Hematopoietic multipotent progenitor cell (in vitro differentiated cells): ENCODE results near the gene ADGRV1. TPM values are rescaled to one million over a fixed set of nuclear protein-coding genes. Genes with fewer than 3 reads are reported as not detected.
A peak's percentile ranks its signal among the peaks of the same experiment; 100 is the strongest.
"Not testable (repeated sequence)": the region's sequence is repeated elsewhere in the genome, so short reads cannot be mapped to it uniquely, and the experiment has no call there.

Source experiments
- DNase-seq, 3 donors: peaks; one replicate each; pipeline ENCODE4 v3.0.0-alpha.2; 2011 to 2015; ENCODE audit warnings: low read depth in 2 of 3, low spot score in 2 of 3
- total RNA-seq: library from RNA; depleted of rRNA; stranded (reverse); fragments of >200 nt; gene quantifications from one replicate; pipeline ENCODE4 v1.2.3, GENCODE V29; 2012

Gene ADGRV1
- total RNA-seq, 1 donor, result 0.27 TPM

DNA sequence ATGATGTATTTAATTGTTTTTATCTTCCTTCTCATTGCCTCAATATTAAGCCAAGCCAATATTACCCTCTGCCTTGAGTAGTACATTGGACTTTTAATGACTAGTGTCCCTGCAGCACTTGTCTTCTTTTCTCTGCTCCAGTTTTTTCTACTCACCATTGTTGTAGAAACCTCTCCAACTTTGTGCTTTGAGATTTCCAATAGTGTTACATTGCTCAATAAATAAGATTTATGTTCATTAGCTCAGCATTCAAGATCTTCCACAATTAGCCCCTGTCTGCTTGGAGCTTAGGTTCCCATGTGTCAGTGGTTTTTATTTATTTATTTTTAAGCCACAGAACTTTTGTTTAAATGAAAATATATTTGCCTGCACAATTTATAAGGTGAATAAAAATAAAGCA lies 145.3 kb downstream of the ADGRV1 start:
- no peak for DNase-seq

DNA sequence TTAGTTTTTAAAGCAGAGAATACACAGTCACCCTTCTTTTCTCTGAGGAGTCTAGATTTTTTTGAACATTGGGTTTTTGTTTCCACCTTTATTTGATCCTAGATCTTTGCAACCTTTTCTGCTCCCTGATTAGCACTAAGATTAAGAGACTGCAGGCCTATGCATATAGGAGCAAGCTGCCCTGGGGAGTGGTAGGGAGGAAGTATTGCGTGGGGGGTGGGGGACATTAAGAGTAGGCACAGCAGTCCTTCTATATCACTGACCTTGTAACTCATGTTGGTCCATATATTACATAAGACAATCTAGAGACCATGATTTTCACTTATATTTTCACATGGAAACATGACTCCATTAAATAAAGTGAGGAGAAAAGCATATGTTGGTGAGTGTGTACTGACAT lies 149.1 kb downstream of the ADGRV1 start:
- DNase-seq, result no peak

DNA sequence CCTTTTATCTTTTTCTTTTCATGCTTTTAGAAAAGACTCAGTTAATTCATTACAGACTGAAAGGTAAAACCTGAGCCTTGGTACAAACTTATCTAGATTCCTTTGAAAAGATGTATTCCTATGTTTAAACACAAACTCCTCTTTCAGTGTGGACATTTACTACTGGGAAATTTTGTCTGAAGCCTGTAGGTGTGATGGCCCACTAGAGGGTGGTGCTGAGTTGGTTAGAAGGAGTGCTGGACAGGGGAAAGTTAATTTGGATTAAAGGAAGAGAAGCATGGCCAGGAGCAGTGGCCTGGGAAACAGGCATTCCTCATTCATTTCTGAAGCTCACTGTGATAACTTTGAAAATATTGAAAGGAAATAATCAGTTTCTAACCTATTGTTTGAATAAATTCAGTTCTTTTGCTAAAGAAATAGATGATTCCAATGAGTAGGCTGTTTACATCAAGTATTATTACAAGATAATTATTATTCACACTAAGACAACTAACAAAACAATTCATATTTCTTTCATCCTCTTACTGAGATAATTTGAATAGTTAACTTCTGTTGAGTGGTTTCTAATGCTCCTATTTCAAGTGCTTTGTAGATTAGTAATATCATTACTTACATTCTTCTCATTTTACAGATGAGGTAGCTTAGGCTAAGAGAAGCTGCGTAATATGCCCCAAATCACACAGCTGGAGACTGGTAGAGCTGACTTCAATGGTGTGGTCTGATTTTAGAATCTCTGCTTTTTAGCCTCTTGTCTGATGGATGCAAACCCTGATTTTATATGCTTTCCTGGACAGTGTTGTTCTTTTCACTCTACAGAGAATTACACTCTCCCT lies 150.9 kb downstream of the ADGRV1 start:
- DNase-seq, result peak in 2 of 3 donors; percentile 15 to 48

DNA sequence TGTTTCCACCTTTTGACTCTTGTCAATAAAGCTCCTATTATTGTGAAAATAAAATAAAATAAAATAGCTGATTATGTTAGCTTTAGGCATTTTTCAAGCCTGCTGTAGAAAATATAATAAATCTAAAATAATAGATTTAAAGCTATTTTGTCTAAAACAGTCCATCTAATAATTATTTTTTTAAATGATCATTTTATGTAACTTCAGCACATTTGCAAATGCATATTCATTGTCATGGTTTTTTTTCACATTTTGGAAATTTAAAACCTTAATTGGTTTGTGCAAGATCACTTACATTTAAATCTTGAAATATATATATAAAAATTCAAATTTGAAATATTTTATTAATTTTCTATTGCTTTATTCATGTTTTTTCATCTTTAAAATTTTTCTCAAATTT lies 159.8 kb downstream of the ADGRV1 start:
- no peak for DNase-seq

DNA sequence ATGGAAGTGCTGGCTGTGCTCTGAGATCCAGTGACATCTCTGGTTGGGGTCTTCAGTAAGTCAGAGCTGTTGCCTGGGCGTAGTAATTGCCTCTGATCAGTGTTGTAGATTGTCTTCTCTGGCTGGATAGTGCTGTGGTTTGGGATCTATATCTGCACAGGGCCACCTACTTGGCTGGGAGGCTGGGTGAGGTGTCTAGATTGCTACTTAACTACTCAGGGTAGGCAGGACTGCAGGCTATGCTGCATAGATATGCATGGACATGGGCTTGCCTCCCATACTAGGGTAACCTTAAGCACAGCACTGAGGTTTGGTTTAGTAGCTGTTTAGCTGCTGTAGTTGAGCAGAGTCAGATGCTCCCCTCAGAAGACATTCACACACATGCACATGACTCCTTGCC lies 181.0 kb downstream of the ADGRV1 start:
- no peak for DNase-seq

DNA sequence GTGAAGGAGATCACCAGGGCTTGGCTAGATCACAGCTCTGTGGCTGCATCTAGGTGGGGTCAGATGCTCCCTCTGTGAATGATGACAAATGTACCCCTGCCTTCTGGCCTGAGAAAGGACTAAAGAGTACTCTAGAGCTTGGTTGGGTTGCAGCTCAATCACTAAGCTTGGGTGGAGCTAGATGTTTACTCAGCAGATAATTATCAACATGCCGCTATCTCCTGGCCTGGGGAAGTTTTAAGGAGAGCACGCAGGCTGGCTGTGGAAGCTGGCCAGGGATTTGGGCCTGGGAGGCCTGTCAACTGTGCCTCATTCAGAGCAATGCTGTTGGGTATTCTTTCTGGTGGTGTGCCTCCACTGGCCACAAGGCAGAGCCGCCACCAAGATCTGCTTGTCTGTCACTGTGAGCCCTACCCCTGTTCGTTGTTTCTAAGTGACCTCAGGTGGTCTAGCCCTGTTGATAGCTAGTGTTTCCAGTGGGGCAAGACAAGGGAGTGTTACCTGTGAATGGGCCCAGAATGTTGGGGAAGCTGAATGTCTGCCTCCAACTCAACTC lies 181.7 kb downstream of the ADGRV1 start:
- DNase-seq, result no peak

DNA sequence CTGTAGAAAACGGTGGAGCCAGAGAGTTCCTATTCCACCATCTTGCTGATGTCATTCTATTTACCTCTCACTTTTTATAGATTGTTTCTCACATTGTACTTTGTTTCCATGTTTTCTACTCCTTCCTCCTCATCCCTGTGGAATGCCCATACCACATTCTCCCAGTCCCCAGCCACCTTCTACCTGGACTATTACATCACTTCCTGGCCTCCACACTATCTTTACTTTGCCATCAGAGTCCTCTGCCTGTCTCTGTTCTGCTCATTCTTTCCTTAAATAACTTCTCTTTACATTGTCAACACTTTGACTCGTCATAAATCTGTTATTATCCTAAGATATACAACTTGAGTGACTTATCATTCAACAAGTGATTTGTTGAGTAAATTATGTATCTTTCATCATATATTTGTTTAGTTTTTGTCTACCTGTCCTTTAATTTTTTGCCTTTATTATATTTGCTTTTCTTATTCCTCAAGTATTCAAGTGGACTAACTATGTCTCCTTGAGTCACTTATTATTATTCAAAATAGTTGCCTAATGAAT lies 182.5 kb downstream of the ADGRV1 start:
- DNase-seq, result no peak

DNA sequence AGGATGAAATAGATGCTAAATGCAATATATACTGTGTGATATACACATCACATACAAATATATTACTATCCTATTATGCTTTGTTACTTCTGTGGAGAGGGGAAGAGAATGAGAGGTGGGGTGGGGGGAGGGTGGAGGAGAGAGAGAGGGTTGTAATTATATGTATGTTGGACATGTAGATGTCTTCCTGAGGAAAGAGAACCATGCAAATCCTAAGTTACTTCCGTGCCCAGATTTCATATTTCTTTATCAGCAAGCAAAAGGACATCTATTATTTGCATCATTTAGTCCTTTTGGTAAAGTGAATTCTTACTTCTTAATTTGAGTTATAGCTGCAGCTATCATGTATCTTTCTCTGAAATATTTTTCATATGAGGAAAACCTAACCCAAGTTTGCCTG lies 187.5 kb downstream of the ADGRV1 start:
- no peak for DNase-seq

DNA sequence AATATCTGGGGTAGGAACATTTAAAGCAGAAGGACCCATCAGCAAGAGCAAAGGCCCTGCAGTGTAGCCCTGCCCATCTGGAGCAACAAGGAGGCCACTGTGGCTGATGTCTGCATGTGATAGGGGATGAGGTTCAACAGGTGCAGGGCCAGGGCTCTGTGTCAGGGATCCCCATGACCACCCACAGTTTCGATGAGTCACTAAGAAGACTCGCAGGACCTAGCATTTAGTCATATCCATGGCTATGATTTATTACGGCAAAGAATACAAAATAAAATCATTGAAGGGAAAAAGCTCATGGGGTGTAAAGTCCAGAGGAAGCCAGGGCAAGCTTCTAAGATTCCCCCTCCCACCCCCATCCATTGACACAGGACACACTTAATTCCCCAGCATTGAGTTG lies 188.6 kb downstream of the ADGRV1 start:
- DNase-seq, result no peak

DNA sequence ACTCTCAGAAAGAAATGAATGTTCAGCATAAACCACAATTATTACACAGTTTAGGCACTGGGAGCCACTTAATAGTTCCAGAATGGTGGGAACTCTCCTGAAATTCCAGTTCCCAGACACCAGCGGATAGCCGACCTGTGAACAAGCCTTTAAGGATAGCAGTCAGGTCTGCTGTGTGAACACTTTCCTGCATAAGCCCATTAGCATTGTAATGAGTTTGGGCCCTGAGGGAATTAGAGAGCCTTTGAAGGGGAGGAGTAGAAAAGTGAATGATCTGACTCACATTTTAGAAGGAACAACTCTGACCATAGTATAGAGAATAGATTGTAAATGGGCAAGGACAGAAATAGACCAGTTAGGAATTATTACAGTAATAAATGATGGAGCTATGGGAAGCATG lies 189.1 kb downstream of the ADGRV1 start:
- DNase-seq, result no peak

DNA sequence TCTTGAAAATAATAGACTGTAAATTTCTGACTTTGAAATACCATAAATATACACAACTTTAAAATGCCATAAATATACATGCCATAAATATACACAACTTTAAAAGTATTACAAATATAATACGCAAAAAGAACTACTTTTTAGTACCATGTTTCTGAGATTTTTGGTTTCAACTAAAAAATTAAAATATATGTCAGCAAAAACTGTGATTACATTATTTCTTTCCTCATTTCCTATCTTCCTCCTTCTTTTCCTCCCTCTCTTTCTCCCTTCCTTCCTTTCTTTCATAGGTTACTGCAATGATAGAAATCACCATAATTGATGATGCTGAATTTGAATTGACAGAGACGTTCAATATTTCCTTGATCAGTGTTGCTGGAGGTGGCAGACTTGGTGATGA lies 200.5 kb downstream of the ADGRV1 start:
- DNase-seq, result no peak

DNA sequence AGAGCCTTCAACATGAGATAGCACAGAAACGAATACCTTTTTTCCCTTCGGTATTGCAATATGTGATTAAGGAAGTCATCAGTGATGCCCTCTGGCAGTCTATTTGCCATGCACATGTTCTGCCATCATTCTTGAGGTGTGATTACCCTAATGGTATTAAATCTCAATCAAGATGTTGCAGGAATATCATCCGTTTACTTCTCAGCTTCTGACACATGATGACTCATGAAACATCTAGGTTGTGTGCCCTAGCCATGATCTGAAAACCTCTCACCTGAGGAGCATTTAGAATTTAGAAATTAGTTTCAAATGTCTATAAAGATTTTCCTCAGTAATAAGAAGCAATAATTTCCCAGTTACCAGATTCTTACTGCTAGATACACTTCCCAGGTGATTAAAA lies 209.1 kb downstream of the ADGRV1 start:
- DNase-seq, result no peak

DNA sequence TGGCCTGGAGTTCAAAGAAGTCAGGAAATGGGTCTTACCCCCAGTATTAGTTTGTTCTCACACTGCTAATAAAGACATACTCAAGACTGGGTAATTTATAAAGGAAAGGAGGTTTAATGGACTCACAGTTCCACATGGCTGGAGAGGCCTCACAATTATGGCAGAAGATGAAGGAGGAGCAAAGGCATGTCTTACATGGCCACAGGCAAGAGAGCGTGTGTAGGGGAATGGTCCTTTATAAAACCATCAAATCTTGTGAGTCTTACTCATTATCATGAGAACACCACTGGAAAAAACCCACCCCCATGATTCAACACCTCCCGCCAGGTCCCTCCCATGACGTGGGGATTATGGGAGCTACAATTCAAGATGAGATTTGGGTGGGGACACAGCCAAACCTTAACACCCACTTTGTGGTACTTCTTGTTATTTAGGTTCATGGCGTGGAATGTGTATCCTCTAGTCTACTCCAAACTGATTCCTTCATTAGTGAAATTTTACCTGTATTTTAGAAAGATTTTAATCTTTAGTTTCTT lies 211.5 kb downstream of the ADGRV1 start:
- not testable (repeated sequence) for DNase-seq

DNA sequence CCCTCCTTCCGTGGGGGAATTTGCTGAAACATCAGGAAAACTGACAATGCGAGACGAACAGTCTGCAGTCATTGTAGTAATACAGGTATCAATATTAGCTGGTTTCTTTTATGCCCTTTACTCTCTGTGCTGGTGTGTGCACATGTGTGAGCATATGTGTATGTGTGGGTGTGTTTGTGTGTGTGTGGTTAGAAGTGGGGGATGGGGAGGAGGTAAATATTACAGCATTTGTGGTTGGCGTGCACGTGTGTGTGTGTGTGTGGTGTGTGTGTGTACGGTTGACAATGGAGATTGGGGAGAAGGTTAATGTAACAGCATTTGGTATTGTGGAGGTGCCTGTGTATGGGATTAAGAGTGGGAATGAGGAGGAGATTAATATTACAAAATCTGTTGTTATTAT lies 219.4 kb downstream of the ADGRV1 start:
- no peak for DNase-seq

DNA sequence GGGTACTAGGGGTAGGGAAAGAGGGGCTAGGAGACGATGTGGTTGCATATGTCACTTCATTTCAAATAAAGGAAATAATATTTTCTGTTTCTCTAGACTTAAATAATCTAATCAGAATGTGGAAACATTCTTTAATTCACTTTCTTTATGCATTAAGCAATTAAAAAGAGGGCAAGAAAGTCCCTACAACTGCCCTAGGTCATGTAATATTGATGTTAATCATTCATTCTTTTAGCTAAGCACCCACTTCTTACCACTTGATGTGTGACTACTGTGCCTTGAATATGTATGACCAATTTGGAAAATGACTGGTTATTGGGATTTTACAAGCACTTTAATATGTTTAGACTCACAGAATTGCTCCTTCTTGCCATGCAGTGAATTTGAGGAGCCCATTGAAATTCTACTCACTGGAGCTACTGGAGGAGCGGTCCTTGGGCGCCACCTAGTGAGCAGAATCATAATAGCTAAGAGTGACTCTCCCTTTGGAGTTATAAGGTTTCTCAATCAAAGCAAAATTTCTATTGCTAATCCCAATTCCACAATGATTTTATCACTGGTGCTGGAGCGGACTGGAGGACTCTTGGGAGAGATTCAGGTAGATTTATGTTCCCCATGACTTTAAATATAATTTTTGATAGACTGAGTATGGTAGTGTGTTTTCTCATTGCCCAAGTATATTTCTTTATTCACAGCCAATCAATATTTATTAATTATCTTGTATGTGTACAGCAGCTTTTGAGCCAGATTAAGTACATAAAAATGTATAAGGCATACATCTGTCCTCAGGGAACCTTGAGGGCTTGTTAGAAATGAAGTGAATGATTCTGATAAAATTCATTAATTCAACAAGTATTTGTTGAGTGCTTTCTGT lies 225.1 kb downstream of the ADGRV1 start:
- peak; percentile 28 to 84 (median 52) for DNase-seq

DNA sequence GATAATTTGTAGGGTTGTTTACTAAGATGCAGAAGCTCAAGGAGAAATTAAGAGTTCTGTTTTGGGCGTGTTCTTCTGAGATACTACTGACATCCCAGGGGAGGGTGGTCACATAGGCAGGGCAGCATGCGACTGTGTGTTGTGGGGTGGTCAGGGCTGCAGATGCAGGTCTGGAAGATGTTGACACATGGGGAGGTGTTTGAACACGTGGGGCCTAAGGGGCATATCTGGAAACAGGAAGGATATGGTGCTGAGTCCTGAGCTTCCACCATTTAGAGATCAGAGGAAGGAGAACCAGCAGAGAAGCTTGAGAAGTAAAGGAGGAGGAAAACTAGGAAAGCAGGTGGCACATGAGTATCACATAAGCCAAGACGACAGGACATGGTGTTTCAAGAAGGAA lies 228.2 kb downstream of the ADGRV1 start:
- DNase-seq, result no peak

DNA sequence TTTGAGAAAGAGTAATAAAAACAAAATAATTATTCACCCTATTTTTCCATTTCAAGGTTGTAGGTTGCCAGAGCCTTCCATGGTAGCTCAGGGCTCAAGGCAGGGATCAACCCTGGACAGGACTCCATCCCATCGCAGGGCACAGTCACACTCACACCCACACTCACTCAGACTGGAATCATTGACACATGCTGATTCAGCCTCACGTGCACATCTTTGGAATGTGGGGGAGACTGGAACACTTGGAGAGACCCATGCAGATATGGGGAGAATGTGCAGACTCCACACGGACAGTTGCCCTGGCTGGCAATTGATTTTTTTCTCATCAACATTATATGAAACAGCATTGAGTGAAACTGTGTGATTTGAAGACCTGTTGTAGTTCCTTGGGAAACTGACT lies 234.1 kb downstream of the ADGRV1 start:
- no peak for DNase-seq

DNA sequence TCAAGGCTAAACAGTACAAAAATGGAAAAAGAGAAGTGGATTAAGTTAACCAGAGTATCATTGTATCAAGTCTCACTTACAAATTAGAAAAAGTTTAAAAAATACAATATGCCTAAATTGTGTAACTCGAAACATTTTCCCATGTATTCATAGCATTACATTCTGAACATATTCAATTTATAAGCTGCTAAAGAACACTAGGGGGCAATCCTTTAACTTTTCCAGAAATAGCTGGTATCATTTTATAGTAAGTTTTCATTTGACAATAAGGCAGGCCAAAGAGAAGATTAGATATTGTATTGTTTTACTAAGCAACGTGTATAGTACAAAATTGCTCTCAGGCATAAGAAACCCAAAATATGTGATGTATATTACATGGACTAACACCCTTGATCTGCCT lies 234.6 kb downstream of the ADGRV1 start:
- DNase-seq, result no peak

DNA sequence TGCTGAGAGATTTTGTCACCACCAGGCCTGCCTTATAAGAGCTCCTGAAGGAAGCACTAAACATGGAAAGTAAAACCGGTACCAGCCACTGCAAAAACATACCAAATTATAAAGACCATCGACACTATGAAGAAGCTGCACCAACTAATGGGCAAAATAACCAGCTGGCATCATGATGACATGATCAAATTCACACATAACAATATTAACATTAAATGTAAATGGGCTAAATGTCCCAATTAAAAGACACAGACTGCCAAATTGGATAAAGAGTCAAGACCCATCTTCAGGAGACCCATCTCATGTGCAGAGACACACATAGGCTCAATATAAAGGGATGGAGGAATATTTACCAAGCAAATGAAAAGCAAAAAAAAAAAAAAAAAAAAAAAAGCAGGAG lies 238.3 kb downstream of the ADGRV1 start:
- not testable (repeated sequence) for DNase-seq

DNA sequence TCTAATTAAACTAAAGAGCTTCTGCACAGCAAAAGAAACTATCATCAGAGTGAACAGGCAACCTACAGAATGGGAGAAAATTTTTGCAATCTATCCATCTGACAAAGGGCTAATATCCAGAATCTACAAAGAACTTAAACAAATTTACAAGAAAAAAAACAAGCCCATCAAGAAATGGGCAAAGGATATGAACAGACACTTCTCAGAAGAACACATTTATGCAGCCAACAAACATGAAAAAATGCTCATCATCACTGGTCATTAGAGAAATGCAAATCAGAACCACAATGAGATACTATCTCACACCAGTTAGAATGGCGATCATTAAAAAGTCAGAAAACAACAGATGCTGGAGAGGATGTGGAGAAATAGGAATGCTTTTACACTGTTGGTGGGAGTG lies 241.5 kb downstream of the ADGRV1 start:
- not testable (repeated sequence) for DNase-seq

DNA sequence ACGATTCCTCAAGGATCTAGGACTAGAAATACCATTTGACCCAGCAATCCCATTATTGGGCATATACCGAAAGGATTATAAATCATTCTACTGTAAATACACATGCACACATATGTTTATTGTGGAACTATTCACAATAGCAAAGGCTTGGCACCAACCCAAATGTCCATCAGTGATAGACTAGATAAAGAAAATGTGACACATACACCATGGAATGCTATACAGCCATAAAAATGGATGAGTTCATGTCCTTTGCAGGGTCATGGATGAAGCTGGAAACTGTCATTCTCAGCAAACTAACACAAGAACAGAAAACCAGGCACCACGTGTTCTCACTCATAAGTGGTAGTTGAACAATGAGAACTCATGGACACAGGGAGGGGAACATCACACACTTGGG lies 241.9 kb downstream of the ADGRV1 start:
- not testable (repeated sequence) for DNase-seq
